ENCODE results near the gene RAB8B. TPM values are rescaled to one million over a fixed set of nuclear protein-coding genes. Genes with fewer than 3 reads are reported as not detected.
A peak's percentile ranks its signal among the peaks of the same experiment; 100 is the strongest.

RAB8B gene
- total and polyA plus RNA-seq, 9 of the 15 experiments (the other 6 are each of a cell fraction or from before 2014, with no cell fraction given), result 7.8 to 32.1 (median 24.2) TPM

DNA sequence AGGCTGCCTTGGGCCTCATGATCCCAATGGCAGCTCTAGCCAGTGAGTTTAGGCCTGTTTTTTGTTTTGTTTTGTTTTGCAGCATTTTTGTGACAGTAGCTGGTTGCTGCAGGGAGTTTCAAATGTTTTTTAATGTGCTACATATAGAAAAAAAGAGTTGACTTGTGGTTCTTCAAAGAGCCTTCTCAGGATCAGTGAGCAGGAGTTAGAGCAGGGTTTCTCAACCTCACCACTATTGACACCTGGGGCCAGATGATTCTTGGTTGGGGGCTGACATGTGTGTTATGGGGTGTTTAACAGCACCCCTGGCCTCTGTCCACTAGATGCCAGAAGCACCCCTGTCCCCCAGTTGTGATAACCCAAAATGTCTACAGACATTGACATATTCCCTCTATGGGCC lies 105.9 kb downstream of the RAB8B start:
- ChIA-PET CTCF (ENCODE audit: low intra/inter-chr PET ratio) (no interaction called here), POLR2A (interaction anchor here (1.4 to 1.7 kb wide), 2 partner anchors 10 to 12 kb away, joined by 3 to 4 read pairs; no protein-coding TSS in a partner anchor)
- no peaks in the 10 kb centered on the region for H3K79me2 ChIP-seq (ENCODE audit: control insufficient read depth, insufficient read depth, low read length)
- no peak overlapping the region for H3K27ac ChIP-seq (ENCODE audit: extremely low read depth, low read depth, low read length)
- DNase-seq (ENCODE audit: extremely low read depth in 1 of 4, low spot score in 3 of 4) (no peak), ATAC-seq (no peak), FAIRE-seq (no peak)
- H3K36me3 ChIP-seq (ENCODE audit: control insufficient read depth, insufficient read depth, low read length), result no peaks in the 10 kb centered on the region; the same call in 2 of the 3 replicates
- no peak overlapping the region for H3K4me2 ChIP-seq (ENCODE audit: insufficient read depth, low read length)
- intact Hi-C loops (cut with micrococcal nuclease) (no loop called here), in situ Hi-C loops (cut with MboI) (loop anchor here (10.0 to 25.0 kb wide), 2 partner anchors 299 to 767 kb away; partner anchors contain the start of gene FBXL22)
- H3K9me1 ChIP-seq (ENCODE audit: control insufficient read depth, insufficient read depth, low read length), result no peaks in the 10 kb centered on the region
- no peaks in the 10 kb centered on the region for H4K20me1 ChIP-seq (replicated peaks; ENCODE audit: control insufficient read depth, insufficient read depth, low read length)
- no peaks in the 10 kb centered on the region for H3K27me3 ChIP-seq (ENCODE audit: control insufficient read depth in 2 of 2, insufficient read depth in 2 of 2, low read length in 2 of 2)
- no peaks in the 10 kb centered on the region for H3K9me3 ChIP-seq (replicated peaks; ENCODE audit: control insufficient read depth, insufficient read depth, low read depth, low read length)
- H2AFZ ChIP-seq (ENCODE audit: low read depth, low read length), result no peak overlapping the region
- peaks cover 4 to 24% of the 10 kb centered on the region in 2 experiments for H3K4me1 ChIP-seq (replicated peaks in 1 of 2; ENCODE audit: control insufficient read depth in 2 of 2, insufficient read depth in 2 of 2, low read length in 2 of 2)
- H3K9ac ChIP-seq (ENCODE audit: insufficient read depth in 1 of 2, low read depth in 2 of 2, low read length in 2 of 2), result no peak overlapping the region
- no TSS peak for BruUV-seq (replicated peaks)
- no peak overlapping the region for H3K4me3 ChIP-seq
- TF ChIP-seq ZNF431 (CRISPR knock-in tag; IDR thresholded peaks at IDR 0.05), result 0 out of 2 replicates have a peak, but pooled peaks have one; percentile 27
- TF ChIP-seq SRSF3 (IDR thresholded peaks at IDR 0.05; ENCODE audit: insufficient read depth, low read length), result no peak
- TF ChIP-seq, protein P1, sequence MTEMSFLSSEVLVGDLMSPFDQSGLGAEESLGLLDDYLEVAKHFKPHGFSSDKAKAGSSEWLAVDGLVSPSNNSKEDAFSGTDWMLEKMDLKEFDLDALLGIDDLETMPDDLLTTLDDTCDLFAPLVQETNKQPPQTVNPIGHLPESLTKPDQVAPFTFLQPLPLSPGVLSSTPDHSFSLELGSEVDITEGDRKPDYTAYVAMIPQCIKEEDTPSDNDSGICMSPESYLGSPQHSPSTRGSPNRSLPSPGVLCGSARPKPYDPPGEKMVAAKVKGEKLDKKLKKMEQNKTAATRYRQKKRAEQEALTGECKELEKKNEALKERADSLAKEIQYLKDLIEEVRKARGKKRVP (CRISPR knock-in tag; IDR thresholded peaks at IDR 0.05), result no peak
- no peak for TF ChIP-seq FOXJ2 (tag; IDR thresholded peaks at IDR 0.05)
- TF ChIP-seq, protein P2, sequence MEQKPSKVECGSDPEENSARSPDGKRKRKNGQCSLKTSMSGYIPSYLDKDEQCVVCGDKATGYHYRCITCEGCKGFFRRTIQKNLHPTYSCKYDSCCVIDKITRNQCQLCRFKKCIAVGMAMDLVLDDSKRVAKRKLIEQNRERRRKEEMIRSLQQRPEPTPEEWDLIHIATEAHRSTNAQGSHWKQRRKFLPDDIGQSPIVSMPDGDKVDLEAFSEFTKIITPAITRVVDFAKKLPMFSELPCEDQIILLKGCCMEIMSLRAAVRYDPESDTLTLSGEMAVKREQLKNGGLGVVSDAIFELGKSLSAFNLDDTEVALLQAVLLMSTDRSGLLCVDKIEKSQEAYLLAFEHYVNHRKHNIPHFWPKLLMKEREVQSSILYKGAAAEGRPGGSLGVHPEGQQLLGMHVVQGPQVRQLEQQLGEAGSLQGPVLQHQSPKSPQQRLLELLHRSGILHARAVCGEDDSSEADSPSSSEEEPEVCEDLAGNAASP (IDR thresholded peaks at IDR 0.05), result no peak
